ENCODE measurements around the gene LRRFIP1. TPM values are rescaled to one million over a fixed set of nuclear protein-coding genes. Genes with fewer than 3 reads are reported as not detected.

Gene LRRFIP1, protein sequence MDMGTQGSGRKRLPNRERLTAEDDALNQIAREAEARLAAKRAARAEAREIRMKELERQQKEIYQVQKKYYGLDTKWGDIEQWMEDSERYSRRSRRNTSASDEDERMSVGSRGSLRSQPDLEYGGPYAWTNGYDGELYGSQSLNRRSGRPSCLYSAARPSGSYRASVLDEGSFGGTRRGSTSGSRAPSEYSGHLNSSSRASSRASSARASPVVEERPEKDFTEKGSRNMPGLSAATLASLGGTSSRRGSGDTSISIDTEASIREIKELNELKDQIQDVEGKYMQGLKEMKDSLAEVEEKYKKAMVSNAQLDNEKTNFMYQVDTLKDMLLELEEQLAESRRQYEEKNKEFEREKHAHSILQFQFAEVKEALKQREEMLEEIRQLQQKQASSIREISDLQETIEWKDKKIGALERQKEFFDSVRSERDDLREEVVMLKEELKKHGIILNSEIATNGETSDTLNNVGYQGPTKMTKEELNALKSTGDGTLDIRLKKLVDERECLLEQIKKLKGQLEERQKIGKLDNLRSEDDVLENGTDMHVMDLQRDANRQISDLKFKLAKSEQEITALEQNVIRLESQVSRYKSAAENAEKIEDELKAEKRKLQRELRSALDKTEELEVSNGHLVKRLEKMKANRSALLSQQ
- total RNA-seq: 10 to 100 TPM; 69.3 to 99.6 TPM
- long read RNA-seq, full-length matches to known transcripts: 20 of 82 reads
- long read RNA-seq, partial matches to known transcripts: 15 of 82 reads
- long read RNA-seq, other reads (novel, unspliced or antisense): 47 of 82 reads

DNA sequence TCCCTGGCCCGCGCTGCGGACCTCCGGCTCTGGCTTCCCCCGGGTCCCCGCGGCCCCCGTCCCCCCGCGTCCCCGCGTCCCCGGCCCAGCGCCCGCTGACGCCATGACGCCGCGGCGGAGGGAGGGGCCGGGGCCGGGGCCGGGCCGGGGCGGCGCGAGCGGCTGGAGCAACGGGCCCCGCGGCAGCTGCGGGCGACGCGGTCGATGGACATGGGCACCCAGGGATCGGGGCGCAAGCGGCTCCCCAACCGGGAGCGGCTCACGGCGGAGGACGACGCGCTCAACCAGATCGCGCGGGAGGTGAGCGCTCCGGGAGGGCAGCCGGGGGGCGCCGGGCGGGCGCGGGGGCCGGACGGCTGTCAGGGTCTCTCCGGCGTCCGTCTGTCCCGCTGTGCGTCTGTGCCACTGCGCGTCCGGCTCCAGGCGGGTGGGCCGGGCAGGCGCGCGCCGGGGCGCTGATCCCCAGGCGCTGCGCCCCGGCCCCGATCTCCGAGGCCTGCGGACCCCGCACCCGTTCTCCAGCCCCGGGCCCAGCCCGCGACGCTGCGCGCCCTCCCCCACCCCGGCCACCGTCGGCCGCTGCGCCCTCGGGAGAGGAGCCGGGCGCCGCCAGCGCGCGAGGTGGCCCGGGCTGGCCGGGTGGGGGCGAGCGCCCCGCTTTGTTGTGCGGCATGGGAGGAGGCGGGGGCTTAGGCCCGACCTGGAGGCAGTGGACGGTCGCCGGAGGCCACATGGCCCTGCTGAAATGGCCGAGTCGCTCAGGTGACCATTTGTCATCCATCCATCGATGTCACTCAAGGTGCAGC is at the start of gene LRRFIP1:
LRRFIP1 (plus strand) TSS at position 147 of the 806 bp plus-strand sequence; CDS start at position 205, 58 bp downstream.
- intact Hi-C loops (cut with DNase I): no loop called here
- ATAC-seq: peak; percentile 74 to 88
- peak; percentile 51 for DNase-seq

DNA sequence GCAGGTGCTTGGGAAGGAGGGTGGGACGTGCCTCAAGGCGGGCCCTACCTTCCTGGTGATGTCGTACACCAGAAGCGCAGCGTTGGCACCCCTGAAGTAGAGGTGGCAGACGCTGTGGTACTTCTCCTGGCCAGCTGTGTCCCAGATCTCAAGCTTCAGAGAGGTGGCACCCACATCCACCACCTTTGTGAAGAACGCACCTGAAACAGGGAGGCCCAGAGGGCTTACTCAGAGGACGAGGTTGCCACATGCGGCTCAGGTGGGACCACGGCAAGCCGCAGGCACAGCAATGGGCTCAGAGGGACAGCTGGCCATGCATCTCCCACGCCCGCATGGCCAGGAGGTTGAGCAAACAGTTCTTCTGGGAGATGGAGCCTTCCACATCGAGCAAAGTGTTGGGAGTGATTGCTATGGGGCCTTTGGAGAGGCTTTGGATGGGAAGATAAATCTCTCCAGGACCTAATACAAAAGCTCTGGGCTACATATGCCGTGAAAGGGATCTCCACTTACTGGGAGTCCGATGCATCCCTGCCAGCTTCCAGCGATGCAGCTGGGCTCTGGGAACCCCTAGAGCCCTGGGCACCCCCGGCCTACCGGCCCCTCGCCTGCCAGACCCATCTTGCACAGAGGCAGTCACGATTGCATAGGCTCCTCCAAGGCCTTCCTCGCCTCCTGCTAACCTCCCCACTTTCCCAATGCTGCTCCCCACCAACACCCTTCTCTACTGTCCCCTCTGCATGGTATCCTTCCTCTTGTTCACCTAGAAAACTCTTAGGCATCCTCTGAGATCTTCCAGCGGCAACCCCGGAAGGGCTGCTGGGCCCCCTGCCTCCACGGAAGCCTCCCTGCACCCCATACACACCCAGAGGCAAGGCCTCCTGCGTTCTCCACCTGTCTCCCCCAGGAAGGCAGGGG is 49.2 kb upstream of the LRRFIP1 start:
- DNase-seq: no peak
- intact Hi-C loops (cut with DNase I): loop anchor here (10.0 kb wide), 2 partner anchors 163 to 453 kb away; partner anchors contain the start of gene COL6A3 (in 2 of the 2)
- ATAC-seq: no peak

DNA sequence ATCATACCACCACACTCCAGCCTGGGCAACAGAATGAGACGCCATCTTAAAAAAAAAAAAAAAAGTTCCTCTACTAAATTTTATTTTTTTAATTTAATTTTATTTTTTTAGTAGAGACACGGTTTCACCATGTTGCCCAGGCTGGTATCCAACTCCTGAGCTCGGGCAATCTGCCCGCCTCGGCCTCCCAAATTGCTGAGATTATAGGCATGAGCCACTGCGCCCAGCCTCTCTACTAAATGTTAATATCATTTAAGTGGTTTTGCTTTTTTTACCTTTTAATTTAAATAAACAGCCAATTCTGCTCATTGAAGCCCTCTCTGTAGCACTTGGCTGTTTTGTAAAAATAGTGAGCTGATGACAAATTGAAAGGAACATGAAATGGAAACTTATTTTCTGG is 46.1 kb upstream of the LRRFIP1 start:
- intact Hi-C loops (cut with DNase I): loop anchor here (2.0 to 5.0 kb wide), 2 partner anchors 163 to 166 kb away; no protein-coding TSS in a partner anchor
- ATAC-seq (no peak), DNase-seq (no peak)

DNA sequence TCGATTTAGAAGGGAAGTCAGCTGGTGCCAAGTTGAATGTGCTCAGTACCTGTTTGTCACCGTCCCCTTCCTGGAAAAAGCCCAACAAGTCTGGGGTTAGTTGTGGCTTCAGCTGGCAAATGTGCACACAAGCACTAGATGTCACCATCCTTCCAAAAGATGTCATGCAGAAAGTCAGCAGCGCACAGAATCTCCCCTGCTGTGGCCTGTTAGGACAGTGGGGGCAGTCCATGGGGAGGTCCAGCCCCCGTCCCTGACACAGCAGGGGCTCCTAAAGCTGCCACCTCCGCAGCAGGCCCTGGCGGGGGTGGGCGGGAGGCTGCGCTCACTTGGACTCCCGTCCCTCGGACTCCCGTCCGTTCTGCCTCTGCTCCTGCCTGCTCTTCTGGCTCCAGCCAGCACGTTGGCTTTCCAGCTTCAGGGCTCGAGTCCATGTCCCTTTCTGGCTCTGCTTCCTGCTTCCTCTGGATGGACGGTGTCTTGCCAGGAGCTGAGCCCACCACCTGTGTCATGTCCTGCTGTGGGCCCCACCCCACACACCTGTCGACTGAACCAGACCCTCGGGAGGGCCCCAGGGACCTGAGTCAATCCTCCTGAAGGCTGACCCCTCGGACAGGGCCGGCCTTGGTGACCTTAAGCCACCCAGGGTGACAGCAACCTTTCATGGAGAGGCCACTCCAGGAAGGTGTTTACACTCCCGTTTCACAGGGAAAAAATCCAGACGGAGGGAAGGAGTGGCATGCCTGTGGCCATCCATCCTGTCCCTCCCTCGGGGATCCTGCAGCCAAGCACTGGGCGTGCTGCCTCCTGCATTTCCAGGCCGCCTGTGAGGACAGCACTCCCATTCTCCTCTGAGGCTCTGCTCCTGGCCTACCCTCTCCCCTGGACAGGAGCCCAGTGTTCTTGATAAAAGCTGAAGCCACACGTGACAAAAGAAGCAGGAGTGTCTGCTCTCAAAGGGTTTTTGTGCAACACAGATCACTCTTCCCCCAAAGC is 45.3 kb upstream of the LRRFIP1 start:
- peak; percentile 79 for DNase-seq
- intact Hi-C loops (cut with DNase I): loop anchor here (2.0 to 5.0 kb wide), 2 partner anchors 163 to 165 kb away; no protein-coding TSS in a partner anchor
- ATAC-seq: peak; percentile 90 to 93

DNA sequence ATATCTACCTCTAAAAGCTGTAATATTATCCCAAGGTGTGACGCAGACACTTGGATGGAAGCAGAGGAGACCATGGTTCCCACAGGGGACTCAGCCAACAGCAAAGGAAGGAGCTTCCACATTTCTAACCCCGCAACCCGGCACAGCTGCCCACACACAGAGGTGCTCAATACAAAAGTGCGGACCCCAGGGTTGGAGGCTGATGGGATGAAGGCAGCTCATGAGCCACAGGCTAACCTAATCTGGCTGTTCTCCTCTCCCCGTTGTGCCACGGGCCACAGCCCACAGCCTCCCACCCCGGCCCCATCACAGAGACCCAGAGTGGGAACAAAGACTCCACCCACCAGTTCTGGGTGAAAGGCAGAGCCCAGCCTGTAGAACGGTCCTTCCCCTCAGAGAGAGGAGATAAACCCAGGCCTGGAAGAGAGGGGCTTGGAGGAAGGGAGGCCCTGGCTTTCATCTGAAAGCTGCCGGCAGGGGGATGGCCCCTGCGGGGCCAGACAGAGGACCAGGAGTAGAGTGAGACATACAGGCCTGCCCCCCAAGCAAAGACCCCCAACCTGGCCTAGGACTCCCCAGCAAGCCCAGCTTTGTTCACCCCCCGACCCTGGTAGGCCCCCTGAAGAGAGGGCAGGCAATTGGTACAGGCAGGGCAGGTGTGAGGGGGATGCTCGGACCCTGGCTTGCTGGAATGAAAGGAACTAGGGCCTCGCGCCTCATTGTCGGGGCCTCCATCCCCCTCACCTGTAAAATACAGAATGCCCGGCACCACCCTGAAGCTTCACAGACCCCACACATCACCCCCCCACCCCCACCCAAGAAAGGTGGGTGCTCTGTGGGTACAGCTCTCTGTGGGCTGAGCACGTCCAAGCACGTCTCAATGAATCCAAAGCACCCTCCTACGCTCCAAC is 43.7 kb upstream of the LRRFIP1 start:
- no peak for DNase-seq
- ATAC-seq: no peak
- intact Hi-C loops (cut with DNase I): loop anchor here in 1 of 2 donors (5.0 kb wide), 1 partner anchor 164 kb away; no protein-coding TSS in a partner anchor

DNA sequence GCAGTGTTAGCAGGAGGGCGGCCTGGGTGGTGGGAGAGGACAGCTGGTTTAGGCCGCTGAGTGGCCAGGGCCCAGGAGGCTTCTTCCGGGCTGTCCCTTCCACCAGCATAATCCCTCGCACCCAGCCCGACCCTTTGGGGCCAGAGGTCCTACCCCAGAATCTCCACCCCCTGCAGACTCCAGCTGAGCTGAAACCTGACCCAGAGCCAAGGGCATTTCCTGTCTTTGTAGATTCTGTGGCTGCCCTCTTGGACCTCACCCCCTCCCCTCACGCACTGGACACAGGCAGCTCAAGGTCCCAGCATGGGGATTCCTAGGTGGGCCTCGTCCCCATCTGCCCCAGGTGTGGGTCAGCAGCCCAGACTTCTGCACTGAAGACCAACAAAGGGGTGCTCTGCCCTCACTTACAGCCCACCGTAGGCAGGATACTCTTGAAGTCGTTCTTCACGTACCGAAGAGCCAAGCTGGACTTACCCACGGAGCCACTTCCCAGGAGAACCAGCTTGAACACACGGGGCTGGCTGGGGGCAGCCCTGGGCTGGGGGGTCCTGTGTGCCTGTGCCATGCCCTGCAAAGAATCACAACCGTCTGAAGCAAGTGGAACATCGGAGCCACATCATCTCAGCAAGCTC is 41.7 kb upstream of the LRRFIP1 start:
- DNase-seq (no peak), ATAC-seq (no peak)
- intact Hi-C loops (cut with DNase I): no loop called here

DNA sequence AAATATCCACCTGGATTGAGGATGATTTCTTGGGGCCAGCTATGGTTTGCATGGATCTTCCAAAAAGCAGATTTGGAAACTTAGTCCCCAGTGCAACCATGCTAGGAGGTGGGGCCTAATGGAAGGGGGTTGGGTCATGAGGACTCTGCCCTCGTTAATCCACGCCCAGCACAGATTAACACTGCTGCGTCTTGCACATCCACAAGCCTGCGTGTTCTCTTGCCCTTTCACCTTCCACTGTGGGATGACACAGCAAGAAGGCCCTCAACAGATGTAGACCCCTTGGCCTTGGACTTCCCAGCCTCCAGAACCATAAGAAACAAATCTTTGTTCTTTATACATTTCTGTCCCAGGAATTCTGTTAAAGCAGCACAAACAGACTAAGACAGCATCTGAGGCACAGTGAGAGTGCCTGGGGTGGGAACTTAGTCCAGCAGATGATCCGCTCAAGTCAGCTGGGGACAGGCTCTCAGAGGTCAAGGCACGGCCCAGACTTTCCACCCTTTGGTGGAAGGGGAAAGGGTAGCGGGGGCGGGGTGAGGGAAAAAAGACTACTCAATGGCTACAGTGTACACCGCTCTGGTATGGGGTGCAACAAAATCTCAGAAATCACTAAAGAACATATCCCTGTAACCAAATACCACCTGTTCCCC is 39.2 kb upstream of the LRRFIP1 start:
- DNase-seq (no peak), ATAC-seq (no peak)
- intact Hi-C loops (cut with DNase I): no loop called here

DNA sequence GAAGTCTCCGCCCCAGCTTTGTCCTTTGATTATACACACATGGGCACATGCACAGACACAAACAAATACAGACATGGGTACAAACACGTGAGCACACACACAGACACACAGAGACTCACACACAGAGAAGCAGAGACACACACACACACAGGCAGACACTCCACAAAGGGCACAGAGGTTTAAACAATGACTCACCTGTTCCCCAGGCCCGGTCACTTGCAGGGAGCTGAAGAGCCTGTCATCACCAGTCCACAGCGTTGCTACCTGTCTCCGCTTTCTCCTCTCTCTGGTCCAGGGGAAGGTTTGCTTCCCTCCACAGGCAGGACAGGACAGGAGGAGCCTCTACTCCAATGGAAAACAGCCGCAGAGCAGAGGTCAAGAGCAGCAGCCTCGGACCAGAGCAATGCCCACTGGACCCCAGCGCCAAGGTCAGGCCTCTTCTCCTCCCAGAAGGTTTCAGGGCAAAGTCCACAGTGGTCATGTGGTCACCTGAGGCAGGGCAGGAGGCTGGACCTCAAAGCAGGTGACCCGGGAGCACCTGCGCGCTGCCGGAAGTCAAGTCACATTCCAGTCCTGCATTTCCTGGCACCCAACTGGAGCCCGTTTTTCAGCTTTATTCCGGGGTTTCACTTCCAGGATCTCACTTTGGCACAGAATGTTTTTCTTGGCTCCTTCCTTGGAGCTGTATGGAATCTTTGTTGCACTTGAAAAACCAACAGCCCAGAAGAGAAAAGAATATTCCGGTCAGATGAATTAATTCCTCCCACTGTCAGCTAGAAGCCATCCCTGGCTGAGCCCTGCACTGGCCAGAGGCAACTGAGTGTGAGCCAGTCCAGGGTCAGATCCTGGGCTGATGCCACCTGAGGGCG is 36.9 kb upstream of the LRRFIP1 start, which contains the start of gene RAB17:
RAB17 (minus strand) TSS at position 463 of the 869 bp plus-strand sequence. CDS start 4,580 bp downstream, outside the sequence.
- peak in 1 of 2 donors; percentile 30 for ATAC-seq
- no peak for DNase-seq
- intact Hi-C loops (cut with DNase I): no loop called here

DNA sequence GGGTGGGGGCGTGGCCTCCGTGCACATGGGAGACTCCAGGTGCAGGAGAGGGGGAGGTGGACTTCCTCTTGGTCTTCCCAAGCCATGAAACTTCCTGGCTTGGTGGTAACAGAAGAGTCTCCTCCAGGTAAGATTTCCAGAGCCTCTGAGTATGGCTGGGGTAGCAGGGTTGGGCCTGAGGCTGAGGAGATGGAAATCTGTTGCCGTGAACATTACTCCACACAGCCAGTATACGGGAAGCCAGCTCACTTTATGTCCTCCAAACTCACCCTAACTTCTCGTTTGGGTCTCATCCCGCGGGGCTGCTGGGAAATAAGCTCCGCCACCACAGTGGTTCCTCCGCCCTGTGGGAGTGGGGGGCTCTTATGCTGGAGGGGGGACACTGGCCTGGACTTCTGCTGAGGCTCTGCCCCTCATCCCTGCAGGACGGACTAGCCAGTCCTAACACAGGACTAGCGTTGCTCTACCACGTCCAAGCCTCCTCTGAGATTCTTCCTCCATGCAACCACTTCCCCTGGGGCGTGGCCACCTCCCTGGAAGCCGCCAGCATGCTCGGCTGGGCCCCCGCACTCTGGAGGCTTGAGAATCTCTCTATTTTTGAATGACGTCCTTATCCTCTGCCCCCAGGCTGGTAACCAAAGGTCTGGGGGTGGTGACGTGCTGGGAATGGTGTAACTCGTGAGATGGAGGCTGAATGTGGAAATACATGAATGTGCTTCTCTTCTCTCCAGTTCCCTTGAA is 36.1 kb upstream of the LRRFIP1 start:
- intact Hi-C loops (cut with DNase I): no loop called here
- peak in 1 of 2 donors; percentile 33 for ATAC-seq
- DNase-seq: no peak

DNA sequence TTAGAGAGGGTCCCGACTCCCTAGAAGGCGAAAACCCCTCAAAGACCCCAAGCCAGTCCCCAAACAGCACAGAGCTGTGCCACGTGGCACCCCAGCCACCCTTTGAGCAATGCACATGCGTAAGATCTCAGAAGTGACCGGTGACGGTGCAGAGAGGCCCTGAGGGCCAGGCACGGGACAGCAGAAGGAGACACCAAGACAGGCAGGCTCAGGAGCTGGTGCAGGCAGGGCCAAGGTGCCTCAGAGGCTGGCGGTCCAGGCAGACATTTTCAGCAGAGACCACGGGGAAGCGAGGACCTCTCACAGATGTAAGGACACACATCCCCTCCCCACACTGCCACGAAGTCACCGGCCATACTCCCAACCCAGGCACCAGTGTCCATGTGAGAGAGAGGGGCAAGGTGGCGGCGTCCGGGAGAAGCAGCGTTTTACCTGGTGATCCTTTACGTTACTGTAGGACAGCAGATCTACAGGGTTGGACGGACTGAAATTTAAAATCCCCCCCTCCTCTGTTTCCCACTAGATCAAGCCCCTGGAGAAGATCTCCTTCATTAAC is 34.9 kb upstream of the LRRFIP1 start:
- intact Hi-C loops (cut with DNase I): no loop called here
- DNase-seq (no peak), ATAC-seq (no peak)

DNA sequence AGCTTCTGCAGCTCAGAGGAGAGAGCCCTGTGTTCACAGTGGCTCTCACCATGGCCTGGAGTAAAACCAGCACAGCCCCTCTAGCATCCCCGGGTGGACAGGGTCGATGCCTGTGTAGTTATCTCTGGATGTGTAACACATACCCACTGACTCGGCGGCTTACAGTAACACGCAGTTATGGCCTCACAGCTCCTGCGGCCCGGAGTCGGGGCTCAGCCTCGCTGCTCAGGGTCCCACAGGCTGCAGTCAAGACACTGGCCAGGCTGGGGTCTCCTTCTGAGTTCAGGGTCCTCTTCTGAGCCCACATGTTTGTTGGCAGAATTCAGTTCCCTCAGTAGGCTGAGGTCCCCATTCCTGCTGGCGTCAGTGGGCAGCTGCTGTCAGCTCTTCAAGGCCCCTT is 34.4 kb upstream of the LRRFIP1 start:
- intact Hi-C loops (cut with DNase I): no loop called here

DNA sequence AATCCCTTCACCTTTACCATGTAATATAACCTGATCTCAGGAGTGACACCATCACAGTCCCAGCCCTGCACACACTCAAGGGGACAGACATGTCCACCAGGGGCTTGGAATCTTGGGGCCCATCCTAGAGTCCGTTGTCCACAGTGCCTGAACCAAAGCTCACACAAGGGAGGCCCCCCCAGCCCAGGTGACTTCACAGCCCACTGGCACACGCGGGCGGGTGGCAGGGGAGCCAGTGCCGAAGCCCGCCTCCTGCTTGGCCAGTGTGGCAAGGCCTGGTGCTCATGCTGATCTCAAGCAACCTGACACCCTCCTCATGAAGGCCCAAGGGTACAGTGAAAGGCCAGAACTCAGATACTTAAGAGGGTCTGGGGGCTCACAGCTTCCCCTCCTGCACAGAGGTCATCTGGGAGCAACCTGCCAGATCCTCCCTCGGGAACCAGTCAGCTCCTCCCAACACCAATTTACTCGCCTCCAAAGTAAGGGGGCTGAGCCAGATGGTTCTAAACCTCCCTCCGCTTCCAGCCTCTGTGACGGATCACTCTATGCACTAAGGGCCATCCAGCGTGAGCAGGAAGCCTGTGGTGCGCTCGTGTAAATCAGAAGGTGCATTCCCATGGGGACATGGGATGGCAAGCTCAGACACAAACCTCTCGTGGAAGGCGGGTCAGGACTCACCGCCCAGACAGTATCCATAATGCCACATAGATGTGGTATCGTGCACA is 33.6 kb upstream of the LRRFIP1 start:
- DNase-seq: no peak
- ATAC-seq: no peak
- intact Hi-C loops (cut with DNase I): no loop called here

More for the DNA sequence above, 34.4 kb upstream of the LRRFIP1 start:
- ATAC-seq: no peak
- no peak for DNase-seq

Data from left cardiac atrium (tissue), 4 donors.